K562 (cell line): ENCODE data around the gene LPCAT3. TPM values are rescaled to one million over a fixed set of nuclear protein-coding genes. Genes with fewer than 3 reads are reported as not detected.

Experiments
- ATAC-seq: fragments of 200-7000 bp; cut with Tn5 transposase; 3 replicates; pipeline ENCODE4 v1.9.1; 2020; ENCODE audit warnings: moderate library complexity
- BruUV-seq: library from RNA; stranded (reverse); fragments of 400-500 nt; replicated peaks from 2 replicates; lab custom pipeline; 2021; lab: Mats Ljungman, UMichigan
- CTCF ChIA-PET: fragments of 300-600 bp; formaldehyde crosslinking; extraction: SDS; loops from one replicate; lab custom pipeline; 2021; ENCODE audit warnings: low intra/inter-chr PET ratio; lab: Yijun Ruan, JAX
- POLR2A ChIA-PET: fragments of 300-600, 350-650 bp; sonication (Branson Sonifier 250); formaldehyde crosslinking; extraction: SDS; loops from one replicate; lab custom pipeline; 2021; ENCODE audit warnings: antibody characterized with exemption, inconsistent platforms; lab: Yijun Ruan, JAX
- DNase-seq, 4 experiments: peaks; one replicate each; pipeline versions ENCODE4 v3.0.0 to v3.0.0-alpha.2; 2011 to 2018; ENCODE audit warnings: low spot score in 3 of 4, mixed read lengths in 3 of 4; ENCODE audit errors: extremely low read depth in 1 of 4
- FAIRE-seq: peaks from 2 replicates; lab custom pipeline; 2011; peaks lifted over from hg19 to GRCh38; lab: Jason Lieb, UNC
- H2AFZ ChIP-seq: 2 replicates; pipeline ENCODE4 v1.6.0; 2011; ENCODE audit warnings: low read depth, low read length, control low read depth, inconsistent platforms
- H3K27ac ChIP-seq: fragments of 200-600 bp; 3 replicates; pipeline ENCODE4 v1.8.0; 2011; ENCODE audit warnings: low read depth, mild to moderate bottlenecking, control low read depth, inconsistent platforms, low read length, moderate library complexity, mixed read lengths; ENCODE audit errors: extremely low read depth
- H3K27me3 ChIP-seq, 2 experiments: fragments of 300-600 bp in 1 of 2; 2 replicates in 1 of 2; 3 replicates in 1 of 2; pipeline versions ENCODE4 v1.6.0 to v1.8.0; 2011; ENCODE audit warnings: inconsistent platforms in 2 of 2, low read length in 2 of 2, mild to moderate bottlenecking in 1 of 2, mixed read lengths in 1 of 2, moderate library complexity in 1 of 2; ENCODE audit not compliant: control insufficient read depth in 2 of 2, insufficient read depth in 2 of 2
- H3K36me3 ChIP-seq: fragments of 300-600 bp; 3 replicates; pipeline ENCODE4 v1.8.0; 2011; ENCODE audit warnings: mild to moderate bottlenecking, low read length, inconsistent platforms; ENCODE audit not compliant: control insufficient read depth, insufficient read depth
- H3K4me1 ChIP-seq, 2 experiments: fragments of 200-600 bp in 1 of 2; replicated peaks in 1 of 2; 2 replicates in 1 of 2; 3 replicates in 1 of 2; pipeline versions ENCODE4 v1.5.1 to v1.8.0; 2011; ENCODE audit warnings: inconsistent platforms in 2 of 2, low read length in 2 of 2, mild to moderate bottlenecking in 1 of 2, mixed read lengths in 1 of 2, moderate library complexity in 1 of 2; ENCODE audit not compliant: control insufficient read depth in 2 of 2, insufficient read depth in 2 of 2
- H3K4me2 ChIP-seq: 2 replicates; pipeline ENCODE4 v1.6.1; 2011; ENCODE audit warnings: low read length, control low read depth, inconsistent platforms, mixed read lengths; ENCODE audit not compliant: insufficient read depth
- H3K4me3 ChIP-seq: fragments of 200-600 bp; sonication (generic), shearing (Covaris generic); 2 replicates; pipeline ENCODE4 v1.5.1; 2016; ENCODE audit warnings: control low read depth, inconsistent platforms
- H3K79me2 ChIP-seq: fragments of 200-600 bp; 3 replicates; pipeline ENCODE4 v1.8.0; 2011; ENCODE audit warnings: low read length, inconsistent platforms; ENCODE audit not compliant: control insufficient read depth, insufficient read depth
- H3K9ac ChIP-seq, 2 experiments: 2 replicates each; pipeline versions ENCODE4 v1.6.0 to v1.6.1; 2011; ENCODE audit warnings: low read depth in 2 of 2, low read length in 2 of 2, control low read depth in 1 of 2, inconsistent platforms in 1 of 2, mild to moderate bottlenecking in 1 of 2, mixed read lengths in 1 of 2; ENCODE audit not compliant: insufficient read depth in 1 of 2
- H3K9me1 ChIP-seq: one replicate; pipeline ENCODE4 v1.6.0; 2011; ENCODE audit warnings: inconsistent platforms, mild to moderate bottlenecking, low read length, moderate library complexity; ENCODE audit not compliant: control insufficient read depth, insufficient read depth
- H3K9me3 ChIP-seq: replicated peaks from 2 replicates; pipeline ENCODE4 v1.5.1; 2011; ENCODE audit warnings: low read depth, low read length, inconsistent platforms; ENCODE audit not compliant: control insufficient read depth, insufficient read depth
- H4K20me1 ChIP-seq: replicated peaks from 2 replicates; pipeline ENCODE4 v1.6.1; 2011; ENCODE audit warnings: low read length, inconsistent platforms, mixed read lengths; ENCODE audit not compliant: control insufficient read depth, insufficient read depth
- BDP1 ChIP-seq: IDR thresholded peaks from 3 replicates; pipeline ENCODE4 v1.6.1; 2011; ENCODE audit not compliant: insufficient read length, insufficient read depth
- C11orf30 ChIP-seq: fragments of 450-650 bp; IDR thresholded peaks from 2 replicates; pipeline ENCODE4 v1.6.1; 2016; ENCODE audit warnings: low read depth, mild to moderate bottlenecking
- CBFA2T3 ChIP-seq: fragments of 450-650 bp; IDR thresholded peaks from 2 replicates; pipeline ENCODE4 v1.6.1; 2017
- DMBX1 ChIP-seq: fragments of 250-450 bp; sonication (Bioruptor Pico); IDR thresholded peaks from 2 replicates; pipeline ENCODE4 v1.8.0; 2022; ENCODE audit warnings: inconsistent platforms, mild to moderate bottlenecking, moderate library complexity, borderline replicate concordance
- E2F5 ChIP-seq: sonication (generic); formaldehyde crosslinking; IDR thresholded peaks from 2 replicates; pipeline ENCODE4 v1.8.0; 2022; ENCODE audit warnings: mild to moderate bottlenecking, missing genetic modification reagents
- KDM1A ChIP-seq, 2 experiments: fragments of 450-650 bp; IDR thresholded peaks; 2 replicates each; pipeline ENCODE4 v1.6.1; 2016; ENCODE audit warnings: mild to moderate bottlenecking in 2 of 2
- KLF10 ChIP-seq: fragments of 250-450 bp; sonication (Bioruptor Pico); IDR thresholded peaks from 2 replicates; pipeline ENCODE4 v1.6.1; 2021; ENCODE audit warnings: matching md5 sums
- MAZ ChIP-seq, 2 experiments: fragments of 450-650 bp in 1 of 2; sonication (generic) in 1 of 2; formaldehyde crosslinking; IDR thresholded peaks in 1 of 2; conservative IDR thresholded peaks in 1 of 2; 2 replicates each; pipeline versions ENCODE4 v1.4.0 to v1.5.0; 2020; ENCODE audit warnings: mild to moderate bottlenecking in 1 of 2, missing genetic modification reagents in 1 of 2
- NFE2 ChIP-seq: IDR thresholded peaks from 2 replicates; pipeline ENCODE4 v1.6.1; 2014; ENCODE audit warnings: antibody characterized with exemption, low read depth
- NR2C2 ChIP-seq, 2 experiments: fragments of 200-800 bp in 1 of 2; sonication (Bioruptor generic) in 1 of 2; sonication (generic) in 1 of 2; formaldehyde crosslinking in 1 of 2; IDR thresholded peaks; 2 replicates each; pipeline versions ENCODE4 v1.6.1 to v1.8.0; 2016 to 2022; ENCODE audit warnings: mild to moderate bottlenecking in 1 of 2, missing compliant biosample characterization in 1 of 2, missing genetic modification characterization in 1 of 2, missing genetic modification reagents in 1 of 2
- PML ChIP-seq: IDR thresholded peaks from 2 replicates; pipeline ENCODE4 v1.6.1; 2012; ENCODE audit warnings: low read length, inconsistent platforms
- RCOR1 ChIP-seq, 2 experiments: IDR thresholded peaks; 2 replicates each; pipeline ENCODE4 v1.6.1; 2012; ENCODE audit warnings: low read depth in 2 of 2, low read length in 2 of 2, borderline replicate concordance in 1 of 2, improper control_type of control experiment in 1 of 2
- ZNF133 ChIP-seq: fragments of 250-450 bp; sonication (Bioruptor Pico); IDR thresholded peaks from 2 replicates; pipeline ENCODE4 v1.4.0; 2020; ENCODE audit warnings: mild to moderate bottlenecking
- ZNF780A ChIP-seq: fragments of 250-450 bp; sonication (Bioruptor Pico); IDR thresholded peaks from 2 replicates; pipeline ENCODE4 v1.5.0; 2021; ENCODE audit warnings: mild to moderate bottlenecking
- ZZZ3 ChIP-seq: fragments of 450-650 bp; IDR thresholded peaks from 2 replicates; pipeline ENCODE4 v1.6.1; 2016; ENCODE audit warnings: antibody characterized with exemption, mild to moderate bottlenecking, moderate library complexity
- WGBS: fragments of 100-300 bp; shearing (Covaris generic); methylation state at CpG from one replicate; pipeline ENCODE4 v1.1.6; 2016; ENCODE audit warnings: low coverage, mixed read lengths; ENCODE audit not compliant: insufficient coverage; ENCODE audit errors: missing lambda C conversion rate; 5-methylcytosine and 5-hydroxymethylcytosine counted together
- in situ Hi-C: fragments of 300-500 bp; cut with MboI; formaldehyde crosslinking; loops from 4 replicates; pipeline ENCODE4 v1.15.0; 2018; ENCODE audit warnings: inconsistent platforms, mixed read lengths
- intact Hi-C: fragments of 100-400 bp; cut with micrococcal nuclease; formaldehyde crosslinking; loops from 2 replicates; pipeline ENCODE4 v1.14.2; 2022
- polyA plus RNA-seq, 8 experiments: library from polyadenylated mRNA; depleted of rRNA in 4 of 8; stranded (reverse) in 5 of 8; unstranded in 3 of 8; fragments of >200 nt; fragmentation: Nextera tagmentation in 2 of 8; fragmentation: Illumina TruSeq in 1 of 8; extraction: Ambion mirVana in 2 of 8; extraction: Trizol in 1 of 8; gene quantifications; 2 replicates each; pipeline versions ENCODE4 v1.2.1 to v1.2.3, GENCODE V29; 2011 to 2014; ENCODE audit warnings: inconsistent platforms in 1 of 8, missing spikeins in 1 of 8
- total RNA-seq, 7 experiments: library from RNA; depleted of rRNA in 6 of 7; stranded (reverse); fragments of >200 nt in 6 of 7; fragmentation: Illumina TruSeq in 2 of 7; extraction: Trizol in 2 of 7; gene quantifications; 2 replicates each; pipeline versions ENCODE4 v1.2.1 to v1.2.3, GENCODE V29; 2011 to 2021; ENCODE audit warnings: low replicate concordance in 1 of 7
- TF ChIP-seq, protein P1 (sequence below): fragments of 450-650 bp; conservative IDR thresholded peaks from 2 replicates; pipeline ENCODE4 v1.6.1; 2016; ENCODE audit warnings: missing genetic modification characterization, low read depth, mild to moderate bottlenecking, control low read depth, missing compliant biosample characterization

The LPCAT3 gene
- total and polyA plus RNA-seq, 9 of the 15 experiments (the other 6 are each of a cell fraction or from before 2014, with no cell fraction given): 4.9 to 52.5 (median 25.3) TPM

GRCh38 chr12:7021956-7022355 lies 3.7 kb upstream of the LPCAT3 start:
- H3K27ac ChIP-seq: no peak overlapping the region
- no peaks in the 10 kb centered on the region for H3K36me3 ChIP-seq
- TF ChIP-seq E2F5: no peak
- TF ChIP-seq CBFA2T3: no peak
- TF ChIP-seq KDM1A (IDR thresholded peaks at IDR 0.05): peak; percentile 56 to 68
- TF ChIP-seq DMBX1 (CRISPR knock-in tag): no peak
- TF ChIP-seq PML: no peak
- no peak for TF ChIP-seq ZNF133 (CRISPR knock-in tag)
- TF ChIP-seq, protein P1, sequence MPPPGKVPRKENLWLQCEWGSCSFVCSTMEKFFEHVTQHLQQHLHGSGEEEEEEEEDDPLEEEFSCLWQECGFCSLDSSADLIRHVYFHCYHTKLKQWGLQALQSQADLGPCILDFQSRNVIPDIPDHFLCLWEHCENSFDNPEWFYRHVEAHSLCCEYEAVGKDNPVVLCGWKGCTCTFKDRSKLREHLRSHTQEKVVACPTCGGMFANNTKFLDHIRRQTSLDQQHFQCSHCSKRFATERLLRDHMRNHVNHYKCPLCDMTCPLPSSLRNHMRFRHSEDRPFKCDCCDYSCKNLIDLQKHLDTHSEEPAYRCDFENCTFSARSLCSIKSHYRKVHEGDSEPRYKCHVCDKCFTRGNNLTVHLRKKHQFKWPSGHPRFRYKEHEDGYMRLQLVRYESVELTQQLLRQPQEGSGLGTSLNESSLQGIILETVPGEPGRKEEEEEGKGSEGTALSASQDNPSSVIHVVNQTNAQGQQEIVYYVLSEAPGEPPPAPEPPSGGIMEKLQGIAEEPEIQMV (tag): no peak
- TF ChIP-seq BDP1: no peak
- TF ChIP-seq MAZ (CRISPR knock-in tag; conservative IDR thresholded peaks at IDR 0.05 in 1 of 2, IDR thresholded peaks at IDR 0.05 in 1 of 2): no peak
- TF ChIP-seq ZNF780A (CRISPR knock-in tag): no peak
- TF ChIP-seq ZZZ3: no peak
- peak in 1 of 2 experiments; percentile 65; a peak in 2 of 4 replicates for TF ChIP-seq RCOR1 (IDR thresholded peaks at IDR 0.05; ENCODE audit: borderline replicate concordance in 1 of 2, low read depth in 2 of 2, low read length in 2 of 2)
- no peak for TF ChIP-seq NR2C2 (CRISPR knock-in tag; IDR thresholded peaks at IDR 0.05)
- TF ChIP-seq NR2C2 (tag; IDR thresholded peaks at IDR 0.05): 0 out of 2 replicates have a peak, but pooled peaks have one; percentile 17
- TF ChIP-seq KLF10 (CRISPR knock-in tag): no peak
- no peak for TF ChIP-seq C11orf30
- TF ChIP-seq NFE2: peak; percentile 46; the same call in 1 of the 2 replicates
- ChIA-PET POLR2A (interaction anchor here (0.7 kb wide), 1 partner anchor 20 kb away, joined by 3 read pairs; no protein-coding TSS in a partner anchor), CTCF (no interaction called here)
- no peak overlapping the region for H3K4me3 ChIP-seq
- no peaks in the 10 kb centered on the region for H4K20me1 ChIP-seq
- no peak overlapping the region for H3K4me2 ChIP-seq
- no peaks in the 10 kb centered on the region for H3K9me3 ChIP-seq
- no peaks in the 10 kb centered on the region for H3K27me3 ChIP-seq
- H3K79me2 ChIP-seq: peaks cover 12% of the 10 kb centered on the region
- no peak for ATAC-seq
- no peak overlapping the region for H2AFZ ChIP-seq
- WGBS: 17% methylated on average over 4 of the region's 5 CpGs
- peaks cover 5 to 15% of the 10 kb centered on the region in 2 experiments; a peak in 4 of 5 replicates for H3K4me1 ChIP-seq
- no peak for DNase-seq
- BruUV-seq: no TSS peak
- H3K9me1 ChIP-seq: no peaks in the 10 kb centered on the region
- intact Hi-C loops (no loop called here), in situ Hi-C loops (no loop called here)
- no peak for FAIRE-seq
- H3K9ac ChIP-seq: no peak overlapping the region
